Measurements from ENCODE around the gene PDGFB.

PDGFB gene

DNA sequence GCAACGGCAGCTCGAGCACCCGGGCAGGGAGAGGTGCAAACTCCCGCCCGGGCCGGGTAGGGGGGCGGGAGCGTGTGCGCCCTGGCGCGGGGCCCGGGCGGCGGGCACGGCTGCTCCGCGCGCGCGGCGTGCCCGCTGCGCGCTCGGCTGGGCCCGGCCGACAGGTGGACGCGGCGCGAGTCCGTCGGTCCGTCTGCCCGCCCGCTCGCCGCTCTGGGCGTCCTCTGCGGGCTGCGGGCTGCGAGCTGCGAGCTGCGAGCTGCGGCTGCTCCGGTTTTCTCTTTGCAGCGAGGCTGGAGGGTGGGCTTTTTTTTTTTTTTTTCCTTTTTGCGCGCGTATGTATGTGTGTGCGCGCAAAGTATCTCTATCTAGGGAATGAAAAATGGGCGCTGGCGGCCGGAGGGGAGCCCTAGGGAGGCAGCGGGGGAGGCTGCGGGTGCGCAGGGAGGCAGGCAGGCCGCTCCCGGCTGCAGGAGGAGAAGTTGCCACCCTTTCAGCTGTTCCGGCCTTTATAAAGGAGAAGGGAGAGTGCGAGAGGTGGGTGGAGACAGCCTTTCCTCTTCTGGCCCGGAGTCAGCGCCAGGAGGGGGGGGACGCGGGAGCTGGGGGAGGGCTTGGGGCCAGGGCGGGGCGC, at the start of gene PDGFB:
Gene PDGFB (minus strand): TSS at position 487 of the 634 bp plus-strand sequence. CDS start 1,019 bp downstream, outside the sequence.
- no peak for DNase-seq

DNA sequence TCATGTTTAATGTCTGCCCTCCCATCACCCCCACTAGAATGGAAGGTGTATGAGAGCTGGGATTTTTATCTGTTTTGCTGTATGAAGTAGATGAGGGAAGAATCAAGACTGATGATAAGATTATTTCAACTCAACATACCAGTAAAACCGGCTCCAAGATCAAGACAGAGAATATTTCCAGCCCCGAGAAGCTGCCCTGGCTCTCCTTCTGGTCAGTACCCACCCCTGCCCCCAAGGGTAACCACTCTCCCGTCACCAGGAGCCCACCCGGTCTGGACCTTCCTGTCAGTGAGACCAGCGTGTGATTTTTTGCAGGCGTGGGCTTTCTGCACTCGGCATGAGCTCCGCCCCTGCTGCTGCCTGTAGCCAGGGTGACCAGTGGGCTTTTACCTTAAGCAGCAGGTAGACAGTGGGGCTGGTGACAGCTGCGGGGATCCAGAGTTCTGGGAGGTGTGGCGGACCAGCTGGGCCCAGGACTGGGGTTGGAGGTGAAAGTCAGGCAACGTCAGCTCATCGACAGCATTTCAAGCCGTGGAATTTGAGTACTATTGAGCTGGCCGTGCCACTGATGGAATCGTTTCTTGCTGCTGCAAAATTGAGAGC, 49.1 kb upstream of the PDGFB start:
- DNase-seq = no peak

DNA sequence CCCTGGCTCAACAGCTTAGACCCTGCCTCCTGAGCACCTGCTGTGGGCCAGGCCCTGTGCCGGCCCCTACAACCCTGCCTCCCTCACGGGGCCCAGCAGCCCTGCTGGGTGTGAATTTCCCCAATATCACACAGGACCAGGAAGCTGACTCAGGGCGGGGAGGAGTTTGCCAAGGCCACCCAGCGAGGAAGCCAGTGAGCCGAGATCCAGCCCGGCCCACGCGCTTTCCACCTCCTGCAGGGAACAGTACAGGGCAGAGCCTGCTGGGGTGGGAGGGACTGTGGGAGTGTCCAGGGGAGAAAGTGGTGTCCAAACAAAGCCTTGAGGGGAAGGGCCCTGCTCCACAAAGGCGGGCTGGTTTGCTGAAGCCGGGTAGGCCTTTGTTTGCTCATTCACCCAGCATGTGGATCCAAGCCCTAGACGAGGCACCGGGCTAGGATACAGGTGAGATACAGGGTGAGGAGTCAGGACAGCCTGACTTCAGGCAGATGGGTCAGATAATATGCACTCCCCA, 47.8 kb upstream of the PDGFB start:
- no peak for DNase-seq

DNA sequence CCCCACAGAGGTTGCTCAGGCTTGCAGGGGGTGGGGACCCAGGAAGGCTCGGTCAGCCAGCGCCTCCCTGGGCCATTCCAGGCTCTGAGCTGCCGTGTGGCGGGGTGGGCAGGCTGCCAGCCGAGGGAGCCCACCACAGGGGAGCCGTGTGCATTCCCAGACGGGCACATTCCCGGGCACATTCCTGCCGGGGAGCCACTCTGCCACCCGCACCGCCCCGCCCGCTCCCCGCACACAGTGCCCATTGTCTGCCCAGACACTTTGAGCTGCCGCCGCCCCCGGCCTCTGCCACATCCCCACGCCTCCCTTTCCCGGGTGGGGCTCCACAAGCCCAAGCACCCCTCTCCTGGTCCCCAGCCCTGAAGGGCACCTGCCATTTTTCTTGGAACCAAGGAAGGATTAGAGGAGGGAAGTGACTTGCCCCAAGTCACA, 47.3 kb upstream of the PDGFB start:
- DNase-seq = no peak

DNA sequence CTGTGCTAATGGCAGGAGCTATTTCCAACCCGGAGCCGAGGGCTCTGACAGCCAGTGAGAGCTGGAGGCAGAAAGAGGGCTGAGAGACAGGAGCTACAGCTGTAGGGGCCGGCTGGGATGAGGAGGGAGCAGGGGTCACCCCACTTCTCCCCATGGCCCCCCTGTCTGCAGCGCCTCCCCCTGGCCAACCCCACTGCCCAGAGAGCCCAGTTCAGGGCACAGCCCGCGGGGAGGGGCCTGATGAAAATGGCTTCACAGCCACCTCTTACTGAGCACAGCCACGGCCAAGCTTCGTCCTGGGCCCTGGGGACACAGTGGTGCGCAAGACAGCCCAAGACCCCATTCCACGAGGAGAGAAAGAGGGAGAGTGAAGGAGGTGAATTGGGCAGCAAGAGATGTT, 46.7 kb upstream of the PDGFB start:
- no peak for DNase-seq

DNA sequence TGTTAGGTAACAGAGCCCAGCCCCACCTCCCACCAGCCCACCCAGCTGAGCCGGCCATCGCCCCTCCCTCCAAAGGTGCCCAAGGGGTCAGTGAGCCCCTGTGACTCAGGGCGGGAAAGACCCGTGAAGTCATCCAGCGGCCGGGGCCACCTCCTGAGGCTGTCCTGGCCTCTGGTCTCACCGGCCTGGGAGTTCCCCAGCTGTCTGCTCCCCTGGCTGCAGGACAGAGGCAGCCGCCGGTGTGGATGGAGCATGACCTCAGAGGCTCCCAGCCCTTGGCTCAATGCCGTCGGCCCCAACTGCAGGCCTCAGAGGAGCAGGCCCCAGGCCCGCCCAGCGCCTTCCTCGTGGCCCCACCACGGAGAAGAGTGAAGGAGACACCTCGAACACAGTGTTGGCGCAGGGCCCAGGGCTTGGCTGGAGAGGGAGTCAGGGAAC, 46.0 kb upstream of the PDGFB start:
- no peak for DNase-seq

DNA sequence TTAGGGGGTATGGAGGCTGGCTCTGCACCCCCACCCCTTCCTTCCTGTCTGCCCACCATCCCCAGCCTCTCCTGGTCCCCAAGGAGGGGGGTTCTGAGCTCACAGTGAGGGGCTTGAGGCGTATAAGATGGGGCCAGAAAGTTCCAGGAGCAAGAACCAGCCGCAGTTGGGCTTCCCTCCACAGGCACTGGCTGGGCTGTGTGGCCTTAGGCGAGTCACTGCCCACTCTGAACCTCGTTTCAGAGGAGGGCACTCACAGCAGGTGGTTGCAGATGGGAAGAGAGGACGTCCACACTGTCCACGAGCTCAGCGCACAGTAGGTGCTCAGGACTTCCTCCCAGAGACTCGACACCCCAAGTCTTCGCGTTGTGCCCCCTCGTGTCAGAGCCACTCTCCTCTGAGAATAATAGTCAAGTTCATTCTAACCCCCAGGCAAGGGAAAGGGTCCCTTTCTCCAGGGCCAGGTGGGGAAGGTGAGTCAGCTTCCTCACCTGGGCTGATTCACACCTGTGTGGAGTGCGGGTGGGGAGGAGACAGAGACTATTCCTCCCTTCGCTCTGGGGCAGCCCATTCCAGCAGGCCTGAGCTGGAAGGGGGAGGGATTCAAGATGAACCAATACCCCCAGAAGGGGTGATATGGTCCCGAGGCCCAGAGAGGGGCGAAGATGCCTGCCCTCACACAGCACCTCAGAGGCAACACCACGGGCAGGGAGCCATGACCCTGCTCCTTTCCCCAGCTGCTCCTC, 45.4 kb upstream of the PDGFB start:
- DNase-seq = no peak

DNA sequence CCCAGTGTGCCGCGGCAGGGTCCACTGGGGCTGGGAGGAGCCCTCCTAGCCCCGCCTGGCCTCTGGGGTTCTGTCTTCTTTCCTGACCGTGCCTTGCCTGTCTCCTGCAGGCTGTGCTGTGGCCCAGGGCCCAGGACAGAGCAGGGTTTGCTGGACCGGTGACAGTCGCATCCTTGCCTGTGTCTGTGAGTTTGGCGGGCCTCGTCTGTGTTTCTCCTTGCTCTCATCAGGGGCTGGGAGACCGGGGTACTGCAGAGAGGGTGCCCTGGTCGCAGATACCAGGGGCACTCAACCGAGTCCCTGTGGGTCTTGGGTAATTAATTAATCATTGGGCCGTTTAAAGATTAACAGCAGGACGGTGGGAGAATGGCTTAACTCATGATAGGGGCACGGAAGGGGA, 44.8 kb upstream of the PDGFB start:
- no peak for DNase-seq

DNA sequence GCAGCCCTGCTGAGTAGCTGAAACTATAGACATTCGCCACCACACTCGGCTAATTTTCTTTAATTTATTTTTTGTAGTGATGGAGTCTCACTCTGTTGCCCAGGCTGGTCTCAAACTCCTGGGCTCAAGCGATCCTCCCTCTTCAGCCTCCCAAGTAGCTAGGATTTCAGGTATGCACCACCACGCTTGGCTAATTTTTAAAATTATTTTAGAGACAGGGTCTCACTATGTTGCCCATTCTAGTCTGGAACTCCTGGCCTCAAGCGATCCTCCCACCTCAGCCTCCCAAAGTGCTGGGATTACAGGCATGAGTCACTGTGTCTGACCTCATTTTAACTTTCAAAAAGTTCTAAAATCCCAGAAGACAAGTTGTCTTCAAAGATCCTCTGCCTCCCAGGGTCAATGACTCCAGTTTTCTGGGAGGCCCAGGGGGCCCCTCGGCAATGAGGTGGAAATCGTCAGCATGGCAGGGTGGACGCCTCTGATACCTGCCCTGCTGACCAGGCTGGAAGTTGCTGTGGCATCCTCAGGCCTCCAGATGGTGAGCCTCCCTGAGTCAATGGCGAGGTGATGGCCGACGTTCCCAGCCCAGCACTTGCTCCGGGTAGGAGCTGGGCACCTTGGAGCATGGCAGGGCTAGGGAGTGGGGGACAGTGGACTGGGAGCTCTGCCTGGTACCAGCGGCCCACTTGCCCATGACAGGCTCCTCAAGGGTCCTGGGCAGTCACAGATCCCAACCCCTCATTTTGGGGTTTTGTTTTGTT, 43.5 kb upstream of the PDGFB start:
- DNase-seq = no peak

DNA sequence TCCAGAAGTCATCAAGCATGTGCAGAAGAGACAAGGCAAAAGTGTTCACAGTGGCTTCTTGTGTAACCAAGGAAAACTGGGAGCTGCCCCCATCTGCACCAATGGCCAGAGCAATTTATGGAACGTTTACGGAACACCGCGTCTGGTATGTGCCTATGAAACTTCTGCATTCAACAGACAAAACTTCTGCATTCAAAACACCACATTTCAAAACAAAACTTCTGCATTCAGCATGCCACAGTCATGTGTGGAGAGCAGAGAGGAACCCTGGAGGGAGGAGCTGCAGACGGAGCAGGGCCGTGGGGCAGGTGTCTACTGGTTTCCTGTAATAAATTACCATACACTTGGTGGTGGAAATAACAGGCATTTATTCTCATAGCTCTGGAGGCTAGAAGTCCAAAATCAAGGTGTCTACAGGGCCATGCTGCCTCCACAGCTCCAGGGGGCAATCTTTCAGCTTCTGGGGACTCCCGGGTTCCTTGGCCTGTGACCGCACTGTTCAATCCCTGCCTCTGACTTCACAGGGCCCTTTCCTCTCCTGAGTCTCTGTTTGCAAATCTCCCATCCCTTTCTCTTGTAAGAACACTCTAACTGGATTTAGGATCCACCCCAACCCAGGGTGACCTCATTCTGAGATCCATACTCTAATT, 42.4 kb upstream of the PDGFB start:
- no peak for DNase-seq

DNA sequence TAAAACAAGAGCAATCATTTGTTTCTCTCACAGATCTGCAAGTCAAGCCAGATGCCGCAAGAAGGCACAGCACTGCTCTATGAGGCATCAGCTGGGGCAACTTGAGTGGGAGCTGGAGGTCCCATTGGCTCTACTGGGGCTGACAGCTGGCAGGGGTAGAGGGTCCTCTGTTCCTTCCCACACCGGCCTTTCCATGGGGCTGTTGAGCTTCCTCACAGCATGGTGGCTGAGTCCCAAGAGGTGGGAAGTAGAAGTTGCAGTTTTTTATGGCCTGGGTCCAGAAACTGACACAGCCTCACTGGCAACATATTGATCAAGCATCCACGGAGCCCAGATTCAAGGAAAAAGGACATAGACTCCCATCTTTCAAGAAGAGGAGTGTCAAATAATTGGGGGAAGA, 40.2 kb upstream of the PDGFB start:
- no peak for DNase-seq

DNA sequence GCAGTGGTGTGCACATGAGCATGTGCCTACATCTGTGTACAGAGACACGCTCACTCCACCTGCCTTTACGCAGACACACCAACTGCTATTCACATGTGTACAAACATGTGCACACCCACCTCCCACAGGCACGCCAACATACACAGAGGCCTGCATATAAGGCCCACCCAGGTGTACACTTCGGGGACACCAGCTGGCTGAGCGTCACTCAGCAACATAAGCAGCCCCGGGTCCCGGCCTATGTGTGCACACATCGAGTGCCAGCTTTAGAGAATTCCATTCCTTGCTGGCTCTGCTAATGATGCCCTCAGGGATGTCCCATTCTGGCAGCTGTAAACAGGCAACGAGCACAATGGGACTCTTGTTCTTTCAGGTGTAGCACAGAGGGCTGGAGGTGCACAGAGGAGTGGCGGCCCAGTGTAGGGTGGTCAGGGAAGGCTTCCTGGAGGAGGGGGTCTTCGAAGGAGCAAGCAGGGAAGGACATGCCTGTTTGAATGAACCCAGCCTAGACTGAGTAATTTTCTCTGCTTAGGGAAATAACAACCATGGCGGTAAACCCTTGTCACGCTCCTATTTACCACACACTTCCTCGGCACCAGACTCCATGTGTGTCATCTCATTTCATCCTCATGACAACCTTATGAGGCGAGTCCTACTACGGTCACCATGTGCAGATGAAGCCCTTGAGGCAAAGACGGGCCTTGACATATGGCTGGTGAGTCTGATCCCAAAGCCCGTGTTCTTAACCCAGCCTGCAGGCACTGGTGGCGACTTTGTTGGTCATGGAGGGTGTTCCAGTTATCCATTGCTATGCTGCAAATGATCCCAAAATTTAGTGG, 39.6 kb upstream of the PDGFB start:
- DNase-seq = no peak

DNA sequence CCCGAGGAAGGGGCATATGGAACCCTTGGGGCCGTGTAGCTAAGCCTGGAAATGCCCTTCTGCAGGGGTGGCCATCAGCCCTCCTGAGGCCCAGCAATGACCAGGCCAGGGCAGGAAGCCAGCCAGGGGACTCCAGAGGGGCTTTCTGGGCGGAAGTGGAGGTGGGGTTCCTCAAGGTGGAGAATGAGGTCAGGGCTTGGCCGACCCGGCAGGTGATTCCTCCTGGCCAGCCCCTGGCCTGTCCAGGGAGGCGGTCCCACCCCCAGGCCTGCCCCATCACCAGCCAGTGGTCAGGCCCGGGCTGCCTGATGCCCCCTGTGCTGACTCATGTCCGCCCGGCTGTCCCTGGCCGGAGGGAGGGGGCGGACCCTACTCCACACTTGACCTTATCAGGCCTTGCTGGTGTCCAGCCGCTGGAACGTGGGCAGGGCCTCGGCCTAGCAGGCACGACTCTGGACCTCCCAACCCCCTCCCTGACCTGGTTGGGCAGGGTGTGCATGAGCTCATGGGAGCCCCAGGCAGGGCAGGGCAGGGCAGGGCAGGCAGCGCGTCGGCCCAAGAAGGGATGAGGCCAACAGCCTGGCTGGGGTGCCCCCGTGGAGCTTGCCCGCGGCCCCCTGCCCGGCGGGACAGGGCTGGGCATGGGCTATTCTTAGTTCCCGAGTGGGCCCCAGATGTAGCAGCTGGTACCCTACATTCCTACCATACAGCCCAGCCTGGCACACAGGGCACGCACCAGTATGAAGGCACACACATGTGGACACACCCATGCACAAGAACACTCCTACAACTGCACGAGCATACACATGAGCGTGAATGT, 38.8 kb upstream of the PDGFB start:
- no peak for DNase-seq

DNA sequence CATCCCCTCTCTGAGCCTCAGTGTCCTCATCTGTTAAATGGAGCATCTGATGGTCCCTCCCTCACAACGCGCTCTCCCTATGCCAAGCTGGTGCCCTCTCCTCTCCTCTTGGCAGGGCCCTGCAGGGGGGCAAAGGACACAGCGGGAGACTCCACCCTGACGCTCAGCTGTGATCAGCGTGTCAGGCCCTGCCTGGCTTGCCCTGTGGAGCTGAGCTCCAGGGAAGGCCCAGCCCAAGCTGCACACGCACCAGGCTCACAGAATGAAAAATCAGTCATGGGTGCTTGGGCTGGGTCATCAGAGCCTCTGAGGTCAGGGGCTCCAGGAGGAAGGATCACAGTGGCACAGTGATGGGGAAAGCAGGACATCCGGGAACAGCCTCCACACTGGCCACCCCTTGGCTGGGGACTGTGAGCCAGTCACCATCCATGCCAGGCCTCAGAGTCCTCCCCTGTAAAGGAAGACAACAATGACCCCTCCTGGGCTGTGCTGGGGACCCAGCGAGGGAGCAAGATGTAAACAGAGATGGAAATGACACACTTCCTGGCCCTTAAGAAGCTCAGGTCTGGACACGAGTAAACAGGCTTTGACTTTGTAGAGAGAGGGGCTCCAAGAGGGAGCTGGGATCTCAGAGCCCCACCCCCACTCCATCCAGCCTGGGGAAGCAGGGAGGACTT, 38.0 kb upstream of the PDGFB start:
- DNase-seq = no peak

DNA sequence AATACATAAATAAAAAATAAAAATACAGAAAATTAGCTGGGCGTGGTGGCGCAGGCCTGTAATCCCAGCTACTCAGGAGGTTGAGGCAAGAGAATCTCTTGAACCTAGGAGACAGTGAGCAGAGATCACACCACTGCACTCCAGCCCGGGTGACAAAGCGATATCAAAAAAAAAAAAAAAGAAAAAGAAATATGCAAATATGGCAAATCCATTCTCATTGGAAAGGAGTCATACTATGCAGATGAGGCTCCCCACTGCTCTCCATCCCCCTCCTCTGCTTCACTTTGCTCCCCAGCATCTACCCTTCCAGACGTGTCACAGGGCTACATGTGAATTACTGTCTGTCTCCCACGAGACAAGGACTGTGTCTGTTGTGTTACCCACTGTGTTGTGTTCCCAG, 36.3 kb upstream of the PDGFB start:
- no peak for DNase-seq

DNA sequence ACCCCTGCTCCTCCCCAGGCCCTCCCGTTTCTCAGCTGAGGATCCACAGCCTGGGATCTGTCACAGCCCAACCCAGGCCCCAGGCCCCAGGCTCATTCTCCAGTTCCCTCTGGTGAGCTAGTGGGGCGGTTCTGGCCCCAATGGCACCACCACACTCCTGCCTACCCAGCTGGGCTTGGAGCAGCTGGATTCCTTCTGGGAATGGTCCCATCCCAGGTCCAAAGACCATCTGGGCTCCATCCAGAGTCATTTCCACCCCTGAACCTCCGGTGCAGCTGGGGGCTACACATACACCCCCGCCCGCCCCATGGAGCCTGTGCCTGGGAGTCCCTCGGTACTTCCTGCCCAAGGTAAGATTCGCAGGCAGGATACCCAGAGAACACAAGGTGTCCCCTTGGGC, 35.5 kb upstream of the PDGFB start:
- no peak for DNase-seq

DNA sequence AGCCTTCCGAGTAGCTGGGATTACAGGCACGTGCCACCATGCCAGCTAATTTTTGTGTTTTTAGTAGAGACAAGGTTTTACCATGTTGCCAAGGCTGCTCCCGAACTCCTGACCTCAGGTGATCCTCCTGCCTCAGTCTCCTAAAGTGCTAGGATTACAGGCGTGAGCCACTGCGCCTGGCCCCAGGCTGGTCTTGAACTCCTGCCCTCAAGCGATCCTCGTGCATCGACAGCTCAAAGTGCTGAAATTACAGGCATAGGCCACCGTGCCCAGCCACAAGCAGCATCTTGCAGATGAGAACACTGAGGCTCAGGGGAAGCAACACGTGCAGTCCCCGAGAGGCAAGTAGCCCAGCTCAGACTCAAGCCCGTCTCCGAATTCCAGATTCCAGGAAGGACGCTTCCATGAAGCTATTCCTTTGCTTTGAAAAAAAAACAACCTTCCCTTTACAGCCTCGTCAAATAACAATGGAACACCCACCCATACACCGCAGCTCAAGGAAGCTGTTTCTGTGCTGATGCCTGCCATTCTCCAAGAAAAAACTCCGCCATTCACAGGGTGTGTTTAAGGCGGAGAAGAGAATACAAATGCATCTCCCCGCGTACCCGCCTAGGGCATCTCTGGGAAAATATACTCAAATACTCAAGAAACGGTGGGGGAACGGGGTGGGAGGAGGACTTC, 34.5 kb upstream of the PDGFB start:
- DNase-seq = no peak

DNA sequence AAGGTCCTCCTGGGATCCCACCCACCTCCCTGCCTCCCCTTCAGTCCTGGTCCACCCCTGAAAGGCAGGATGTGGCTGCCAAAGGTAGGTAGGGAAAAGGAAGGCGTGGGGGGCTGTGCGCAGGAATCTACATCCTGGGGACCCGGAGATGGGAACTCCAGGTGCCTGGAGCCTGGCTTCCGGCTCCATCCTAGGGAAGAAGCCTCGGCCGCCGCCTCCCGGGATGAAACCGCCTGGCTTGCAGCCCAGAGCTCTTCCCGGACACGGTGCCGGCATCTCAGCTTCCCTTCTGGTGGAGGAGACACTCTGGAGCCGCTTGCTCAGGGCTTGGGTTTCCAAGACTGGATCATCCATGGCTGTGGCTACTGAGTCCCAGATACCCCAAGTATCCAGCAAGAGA, 33.3 kb upstream of the PDGFB start:
- no peak for DNase-seq

DNA sequence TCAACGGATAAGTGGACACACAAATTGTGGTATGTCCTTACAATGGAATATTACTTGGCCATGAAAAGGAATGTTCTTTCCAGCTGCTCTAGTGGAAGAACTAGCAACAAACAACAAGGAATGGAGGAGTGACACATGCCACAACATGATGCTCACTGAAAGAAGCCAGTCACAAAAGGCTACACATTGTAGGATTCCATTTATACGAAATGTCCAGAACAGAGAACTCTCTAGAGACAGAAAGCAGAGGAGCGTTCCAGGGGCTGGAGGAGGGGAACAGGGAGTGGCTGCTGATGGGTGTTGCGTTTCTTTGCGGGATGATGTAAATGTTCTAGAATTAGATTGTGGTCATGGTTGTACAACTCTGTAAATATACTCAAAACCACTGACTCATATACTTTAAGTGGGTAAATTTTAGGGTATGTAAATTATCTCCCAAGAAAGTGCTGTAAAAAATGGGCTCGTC, 32.4 kb upstream of the PDGFB start:
- no peak for DNase-seq

Data from SIG-M5 (cell line).